Middle frontal gyrus (tissue), 1 donor: ENCODE data around the gene NRG3.
"Not testable (repeated sequence)": the region's sequence is repeated elsewhere in the genome, so short reads cannot be mapped to it uniquely, and the experiment has no call there.

ENCODE experiments used
- DNase-seq: peaks from one replicate; pipeline ENCODE4 v3.0.0-alpha.2; 2015; ENCODE audit warnings: low spot score; ENCODE audit errors: extremely low spot score

Gene NRG3

GRCh38 chr10:82277591-82277990 is 402.6 kb downstream of the NRG3 start:
- no peak for DNase-seq

DNA sequence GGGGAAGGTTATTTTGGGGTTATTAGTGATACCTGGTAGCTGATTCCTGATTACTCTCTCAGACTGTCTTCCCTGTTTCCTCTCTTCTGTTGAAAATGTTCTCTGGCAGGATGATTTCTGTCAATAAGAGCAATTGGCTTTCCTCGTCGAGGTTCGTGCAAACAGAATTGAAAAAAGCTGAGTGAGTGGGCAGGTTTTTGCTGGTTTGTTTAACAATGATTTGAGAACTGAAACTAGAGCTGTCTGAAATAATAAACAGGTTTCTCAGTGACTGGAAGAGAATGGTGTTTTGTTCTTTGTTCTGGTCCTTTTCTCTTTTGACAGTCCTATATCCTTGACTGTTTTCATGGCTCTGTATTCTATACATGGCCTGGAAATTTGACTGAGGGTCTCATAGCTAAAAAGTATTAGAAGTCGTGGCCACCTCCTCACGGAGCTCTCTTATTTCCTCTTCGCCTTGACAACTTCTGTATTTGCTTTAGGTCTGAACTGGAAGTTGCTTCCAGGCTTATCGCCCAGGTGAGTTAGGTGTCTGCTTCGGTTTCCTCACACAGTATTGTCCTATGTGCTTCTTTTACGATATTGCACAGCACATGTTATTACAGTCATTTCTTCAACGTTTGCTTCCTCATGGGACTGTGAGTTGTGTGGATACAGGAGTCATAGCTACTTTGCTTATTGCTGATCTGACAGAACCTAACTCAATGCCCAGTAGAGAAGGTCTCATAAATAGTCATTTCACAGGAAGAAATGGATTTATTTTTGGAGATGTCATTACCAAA is 403.6 kb downstream of the NRG3 start:
- DNase-seq = no peak

DNA sequence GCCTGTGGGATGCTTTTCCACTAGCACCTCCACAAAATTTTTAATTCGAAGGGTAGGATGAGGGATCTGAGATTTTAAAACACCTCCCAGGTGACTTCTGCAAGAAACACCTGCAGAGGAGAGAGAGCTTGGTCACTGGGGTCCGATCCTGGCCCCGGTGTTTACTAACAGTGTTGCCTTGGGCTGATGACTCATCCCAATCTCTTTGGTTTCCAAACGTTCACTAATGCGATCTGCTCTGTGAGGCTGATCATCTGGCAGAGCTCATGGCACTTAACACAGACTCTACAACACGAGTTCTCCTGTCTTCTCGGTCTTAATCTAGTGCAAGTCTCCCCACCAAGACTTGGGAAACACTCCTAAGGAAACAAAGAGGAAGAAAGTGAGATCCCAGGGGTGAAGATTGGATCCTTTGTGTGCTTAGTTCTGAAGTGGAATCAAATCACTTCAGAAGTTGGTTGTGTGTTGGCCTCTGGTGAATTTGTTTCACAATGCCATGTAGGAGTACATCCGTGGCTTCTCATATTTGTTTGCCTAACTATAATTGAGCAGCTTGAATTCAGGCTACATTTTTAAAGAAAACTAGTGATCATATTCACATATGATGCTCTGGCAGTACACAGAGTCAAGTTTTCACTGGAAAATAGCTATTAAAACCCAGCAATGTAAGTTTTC is 407.9 kb downstream of the NRG3 start:
- no peak for DNase-seq

DNA sequence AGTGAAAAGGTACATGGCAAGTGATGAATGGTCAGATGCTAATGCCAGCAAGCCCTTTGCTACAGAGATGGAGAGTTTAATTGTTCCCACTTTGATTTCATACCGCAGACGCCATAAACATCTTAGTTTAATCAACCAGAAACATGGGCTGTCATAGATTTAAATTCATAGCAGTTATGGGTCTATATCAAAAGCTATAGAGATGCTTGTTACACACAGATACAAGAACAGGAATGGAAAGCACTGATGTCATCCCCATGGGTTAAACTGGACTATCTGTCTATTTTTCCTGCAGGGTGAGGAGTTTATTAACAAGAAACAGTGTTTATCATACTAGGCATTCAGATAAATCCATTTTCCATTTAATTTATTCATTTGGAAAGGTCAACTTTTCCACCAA is 409.2 kb downstream of the NRG3 start:
- no peak for DNase-seq

DNA sequence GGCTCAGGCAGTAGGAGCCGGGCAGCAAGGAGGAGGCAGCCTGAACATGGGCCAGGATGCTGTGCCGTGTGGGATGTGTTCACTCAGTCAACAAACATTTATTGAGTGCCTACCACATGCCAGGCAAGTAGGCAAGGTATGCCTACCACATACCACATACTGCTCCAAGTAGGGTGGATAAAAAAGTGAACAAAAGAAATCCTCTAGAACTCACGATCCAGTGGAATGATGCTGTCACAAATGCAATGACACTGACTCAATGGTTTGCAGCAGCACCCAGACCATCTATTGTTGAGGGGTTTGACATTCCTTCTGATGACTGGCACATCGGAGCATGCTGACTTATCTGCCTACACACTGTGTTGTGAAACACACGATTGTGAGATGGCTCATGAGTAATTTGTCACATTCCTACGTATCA is 413.5 kb downstream of the NRG3 start:
- no peak for DNase-seq

- no peak for DNase-seq
Measured at GRCh38 chr10:82289945-82290344, 415.0 kb downstream of the NRG3 start.

- DNase-seq = no peak
Measured at GRCh38 chr10:82294874-82295378, 419.9 kb downstream of the NRG3 start.

GRCh38 chr10:82308641-82309040 is 433.6 kb downstream of the NRG3 start:
- DNase-seq = no peak

DNA sequence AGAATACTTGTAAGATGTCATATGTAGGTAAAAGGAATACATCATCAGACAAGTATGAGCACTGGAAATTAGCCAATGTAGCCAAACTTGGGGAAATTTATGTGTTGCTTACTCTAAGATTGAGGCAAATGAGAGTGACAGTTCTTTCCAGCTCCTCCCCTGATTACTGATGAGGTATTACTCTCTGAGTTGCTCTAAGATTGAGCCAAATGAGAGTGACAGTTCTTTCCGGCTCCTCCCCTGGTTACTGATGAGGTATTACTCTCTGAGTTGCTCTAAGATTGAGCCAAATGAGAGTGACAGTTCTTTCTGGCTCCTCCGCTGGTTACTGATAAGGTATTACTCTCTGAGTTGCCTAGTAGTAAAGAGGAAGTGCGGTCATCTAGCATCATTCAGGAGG is 435.8 kb downstream of the NRG3 start:
- DNase-seq = no peak

DNA sequence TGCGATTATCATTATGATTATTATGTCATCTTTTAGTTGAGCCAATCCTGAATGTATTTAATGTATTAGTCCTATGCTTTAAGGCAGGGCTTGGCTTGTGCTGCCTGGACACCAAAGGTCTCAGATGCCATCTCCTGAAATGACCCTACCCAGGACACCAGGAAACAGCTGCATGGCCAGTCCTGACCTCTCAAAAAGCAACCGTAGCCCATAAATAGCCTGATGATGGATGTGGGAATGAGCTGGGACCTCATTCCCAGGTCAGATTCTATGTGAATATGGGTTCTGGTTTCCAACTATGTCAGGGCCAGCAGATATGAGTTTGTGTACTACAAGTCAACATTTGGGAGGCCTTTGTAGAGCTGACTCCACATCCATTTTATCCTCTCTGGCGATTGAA is 438.4 kb downstream of the NRG3 start:
- DNase-seq = no peak

- no peak for DNase-seq
Measured at GRCh38 chr10:82318534-82318933, 443.5 kb downstream of the NRG3 start.

DNA sequence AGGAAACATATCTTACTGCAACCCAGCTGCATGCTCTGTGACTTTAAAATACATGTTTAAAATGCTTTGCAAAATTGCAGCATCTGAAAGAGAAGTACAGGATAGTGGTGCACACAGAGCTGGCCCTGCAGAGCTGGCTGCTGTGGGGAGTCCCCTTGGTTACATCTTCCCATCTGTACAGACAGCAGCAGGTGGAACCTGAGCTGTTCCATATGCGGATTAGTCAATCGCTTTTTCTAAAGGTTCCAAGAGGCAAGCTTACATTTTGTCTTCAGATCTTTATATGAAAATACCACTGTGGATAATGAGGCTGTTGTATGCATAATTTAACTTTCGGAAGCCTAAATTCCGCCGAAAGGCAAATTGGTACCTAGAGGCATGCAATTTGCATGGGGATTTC is 444.1 kb downstream of the NRG3 start:
- DNase-seq = no peak

- DNase-seq = no peak
Measured at GRCh38 chr10:82319562-82319961, 444.6 kb downstream of the NRG3 start.

DNA sequence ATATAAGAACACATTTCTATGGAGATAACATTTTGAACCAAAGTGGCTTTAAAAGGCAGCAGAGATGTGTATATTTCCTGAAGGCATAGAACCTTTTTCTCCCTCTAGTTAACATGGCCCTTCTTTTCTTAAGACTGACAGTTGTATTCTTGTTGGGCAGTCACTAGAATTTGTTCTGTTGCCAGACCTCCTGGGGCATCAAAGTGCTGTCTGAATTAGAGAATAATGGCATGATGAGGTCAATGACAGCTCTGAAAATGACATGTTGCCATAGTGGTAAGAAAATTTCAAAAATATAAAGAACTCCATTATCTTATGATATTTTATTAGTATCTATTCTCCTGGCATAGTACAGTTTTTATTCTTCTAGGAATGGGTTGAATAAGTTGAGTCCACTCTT is 446.7 kb downstream of the NRG3 start:
- no peak for DNase-seq

DNA sequence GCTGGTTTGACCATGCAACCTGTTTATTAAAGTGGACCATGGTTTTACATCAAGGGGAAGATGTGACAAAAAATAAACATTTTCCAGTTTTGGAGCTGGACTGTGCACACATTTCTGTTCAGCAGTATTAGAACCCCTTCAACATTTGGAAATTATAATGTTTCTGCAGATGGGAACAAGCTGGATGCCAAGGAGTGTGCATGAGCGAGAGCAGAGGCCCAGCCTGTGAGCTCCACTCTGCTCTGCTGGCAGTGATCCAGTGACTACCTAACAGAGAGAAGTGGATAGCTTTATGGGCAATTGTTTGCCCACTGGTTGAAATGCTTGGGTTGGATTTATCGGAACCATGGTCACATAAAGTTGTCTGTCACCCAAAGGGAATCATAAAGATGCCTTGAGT is 456.7 kb downstream of the NRG3 start:
- DNase-seq = no peak

DNA sequence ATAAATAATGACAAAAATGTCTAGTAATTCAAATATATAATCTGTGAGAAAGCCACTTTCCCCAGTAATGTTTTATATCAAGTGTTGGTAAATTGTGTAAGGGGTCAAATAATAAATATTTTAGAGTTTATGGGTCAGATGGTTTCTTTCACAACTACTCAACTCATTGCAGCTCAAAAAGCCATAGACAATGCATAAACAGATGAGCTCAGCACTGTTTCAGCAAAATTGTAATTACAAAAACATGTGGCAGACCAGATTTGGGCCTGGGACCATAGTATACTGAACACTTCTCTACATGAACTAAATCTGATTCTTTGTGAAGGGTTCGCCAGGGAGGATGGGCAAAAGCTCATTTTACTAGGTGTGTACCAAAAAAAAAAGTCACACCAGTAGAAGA is 460.8 kb downstream of the NRG3 start:
- no peak for DNase-seq

DNA sequence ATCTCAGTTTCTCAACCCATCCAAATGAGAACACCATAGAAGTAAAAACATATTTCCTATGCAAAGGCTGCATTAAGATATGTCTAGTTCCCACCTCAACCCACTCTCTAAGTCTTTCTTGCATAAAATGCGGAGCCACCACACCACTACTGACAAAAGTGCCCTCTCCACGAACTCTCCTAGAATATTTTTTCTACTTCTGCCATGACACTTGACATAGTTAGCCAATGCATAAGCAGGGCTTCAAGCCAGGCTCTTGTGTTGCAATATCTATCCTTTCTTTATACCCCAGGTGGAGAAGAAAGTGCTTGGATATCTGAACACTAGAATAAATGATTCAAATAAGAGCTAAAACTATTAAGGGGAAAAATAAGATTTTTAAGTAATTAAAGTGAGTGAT is 465.2 kb downstream of the NRG3 start:
- DNase-seq = no peak

DNA sequence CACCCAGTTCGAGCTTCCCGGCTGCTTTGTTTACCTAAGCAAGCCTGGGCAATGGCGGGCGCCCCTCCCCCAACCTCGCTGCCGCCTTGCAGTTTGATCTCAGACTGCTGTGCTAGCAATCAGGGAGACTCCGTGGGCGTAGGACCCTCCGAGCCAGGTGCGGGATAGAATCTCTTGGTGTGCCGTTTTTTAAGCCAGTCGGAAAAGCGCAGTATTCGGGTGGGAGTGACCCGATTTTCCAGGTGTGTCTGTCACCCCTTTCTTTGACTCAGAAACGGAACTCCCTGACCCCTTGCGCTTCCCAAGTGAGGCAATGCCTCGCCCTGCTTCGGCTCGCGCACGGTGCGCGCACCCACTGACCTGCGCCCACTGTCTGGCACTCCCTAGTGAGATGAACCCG is 474.6 kb downstream of the NRG3 start:
- not testable (repeated sequence) for DNase-seq

GRCh38 chr10:82353381-82353780 is 478.4 kb downstream of the NRG3 start:
- no peak for DNase-seq

DNA sequence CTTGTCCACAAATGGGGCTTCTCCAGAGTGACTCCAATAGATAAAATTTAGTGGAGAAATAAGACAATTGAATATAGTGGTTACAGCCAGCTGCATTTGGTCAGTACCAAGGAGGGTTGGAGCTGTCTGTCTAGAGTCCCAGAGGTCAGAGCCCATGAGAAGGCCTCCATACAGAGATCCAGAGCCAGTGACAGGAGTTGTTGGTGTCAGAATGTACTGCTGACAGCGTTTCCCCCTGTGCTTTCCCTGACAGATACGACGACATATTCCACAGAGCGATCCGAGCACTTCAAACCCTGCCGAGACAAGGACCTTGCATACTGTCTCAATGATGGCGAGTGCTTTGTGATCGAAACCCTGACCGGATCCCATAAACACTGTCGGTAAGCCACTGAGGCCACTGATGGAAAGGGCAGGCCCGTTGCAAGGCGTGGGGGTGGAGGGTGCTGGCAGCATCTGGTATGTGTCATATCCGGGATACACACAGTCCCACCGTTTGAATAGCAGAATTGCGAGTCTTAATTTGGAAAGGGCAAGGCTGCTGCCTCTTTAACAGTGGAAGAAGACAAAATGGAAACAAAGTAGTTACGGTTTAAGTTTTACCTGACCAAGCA is 483.6 kb downstream of the NRG3 start:
- DNase-seq = no peak

DNA sequence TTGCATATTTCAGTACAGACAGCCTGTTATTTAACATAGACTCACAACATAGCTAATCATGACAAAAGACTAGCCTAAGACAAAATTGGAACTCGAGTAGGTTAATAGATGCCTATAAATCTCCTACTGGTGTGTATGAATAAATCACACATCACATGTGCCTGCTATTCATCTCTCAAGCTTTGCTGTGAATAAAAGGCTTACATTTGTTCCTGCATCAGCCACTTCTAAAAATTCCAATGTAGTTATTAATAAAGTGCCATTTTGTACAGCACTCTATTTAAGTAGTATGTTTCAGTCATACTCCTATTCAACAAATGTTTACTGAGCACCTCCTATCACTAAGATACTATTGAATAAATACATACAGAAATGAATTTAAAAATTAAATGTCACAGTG is 486.3 kb downstream of the NRG3 start:
- no peak for DNase-seq

GRCh38 chr10:82377608-82378007 is 502.6 kb downstream of the NRG3 start:
- DNase-seq = no peak
